Measurements from ENCODE around the gene MOGAT3.
"Not testable (repeated sequence)": the region's sequence is repeated elsewhere in the genome, so short reads cannot be mapped to it uniquely, and the experiment has no call there.

MOGAT3 gene

DNA sequence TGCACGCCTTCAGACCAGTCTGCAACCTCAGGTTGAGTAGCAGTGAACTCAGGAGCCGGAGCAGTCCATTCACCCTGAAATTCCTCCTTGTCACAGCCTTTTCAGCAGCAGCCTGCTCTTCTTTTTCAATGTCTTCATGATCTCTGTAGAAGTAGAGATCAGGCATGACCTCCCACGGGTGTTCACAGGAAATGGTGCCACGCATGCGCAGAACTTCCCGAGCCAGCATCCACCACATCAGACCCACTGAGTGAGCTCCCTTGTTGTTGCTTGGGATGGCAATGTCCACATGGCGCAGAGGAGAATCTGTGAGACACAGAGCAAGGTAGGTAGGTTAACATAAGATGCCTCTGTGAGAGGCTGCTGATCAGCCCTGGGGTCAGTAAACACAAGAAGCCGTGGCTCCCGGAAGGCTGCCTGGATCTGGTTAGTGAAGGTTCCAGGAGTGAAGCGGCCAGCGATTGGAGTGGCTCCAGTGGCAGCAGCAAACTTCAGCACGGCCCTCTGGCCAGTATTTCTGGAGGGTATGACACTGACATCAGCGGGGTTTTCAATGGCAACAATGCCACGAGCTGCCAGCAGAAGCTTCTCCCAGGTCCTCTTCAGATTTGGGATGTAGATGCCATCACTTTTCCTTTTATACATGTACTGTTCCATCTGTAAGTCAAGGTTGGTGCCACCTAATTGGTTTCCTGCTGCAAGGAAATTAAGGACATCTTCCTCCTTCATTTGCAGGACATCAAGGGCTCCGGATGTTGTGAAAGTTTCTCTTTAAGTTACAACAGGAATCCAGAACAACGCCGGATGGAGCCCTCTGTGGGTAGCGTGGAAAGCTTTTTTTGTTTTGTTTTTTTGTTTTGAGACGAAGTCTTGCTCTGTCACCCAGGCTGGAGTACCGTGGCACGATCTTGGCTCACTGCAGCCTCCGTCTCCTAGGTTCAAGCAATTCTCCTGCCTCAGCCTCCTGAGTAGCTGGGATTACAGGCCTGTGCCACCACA is 3.2 kb upstream of the MOGAT3 start:
- H3K27ac Mint-ChIP-seq: not testable (repeated sequence)

DNA sequence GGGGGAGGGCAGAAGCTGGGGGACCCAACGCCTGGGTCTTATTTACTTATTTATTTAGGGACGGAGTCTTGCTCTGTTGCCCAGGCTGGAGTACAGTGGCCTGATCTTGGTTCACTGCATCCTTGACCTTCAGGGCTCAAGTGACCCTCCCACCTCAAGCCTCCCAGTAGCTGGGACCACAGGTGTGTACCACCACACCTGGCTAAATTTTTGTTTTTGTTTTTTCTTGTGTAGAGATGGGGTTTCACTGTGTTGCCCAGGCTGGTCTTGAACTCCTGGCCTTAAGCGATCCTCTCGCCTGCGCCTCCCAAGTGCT is 1.7 kb upstream of the MOGAT3 start:
- no peak overlapping the region for H3K27ac Mint-ChIP-seq
- no peak overlapping the region for H3K4me3 Mint-ChIP-seq
- ATAC-seq (ENCODE audit: low read depth) (no peak), DNase-seq (ENCODE audit: low spot score in 2 of 2) (no peak)
- no peaks in the 10 kb centered on the region for H3K9me3 Mint-ChIP-seq
- H3K4me1 Mint-ChIP-seq: peaks cover 15% of the 10 kb centered on the region
- peaks cover 10% of the 10 kb centered on the region for H3K36me3 Mint-ChIP-seq
- H3K27me3 Mint-ChIP-seq: peaks cover 10% of the 10 kb centered on the region

More for the DNA sequence above, 3.2 kb upstream of the MOGAT3 start:
- not testable (repeated sequence) for H3K9me3 Mint-ChIP-seq; DNase-seq (ENCODE audit: low spot score in 2 of 2); ATAC-seq (ENCODE audit: low read depth)
- H3K4me3 Mint-ChIP-seq: peak overlapping the region; percentile 56
- peaks cover 17% of the 10 kb centered on the region for H3K4me1 Mint-ChIP-seq
- H3K36me3 Mint-ChIP-seq: peaks cover 12% of the 10 kb centered on the region
- H3K27me3 Mint-ChIP-seq: peaks cover 10% of the 10 kb centered on the region

DNA sequence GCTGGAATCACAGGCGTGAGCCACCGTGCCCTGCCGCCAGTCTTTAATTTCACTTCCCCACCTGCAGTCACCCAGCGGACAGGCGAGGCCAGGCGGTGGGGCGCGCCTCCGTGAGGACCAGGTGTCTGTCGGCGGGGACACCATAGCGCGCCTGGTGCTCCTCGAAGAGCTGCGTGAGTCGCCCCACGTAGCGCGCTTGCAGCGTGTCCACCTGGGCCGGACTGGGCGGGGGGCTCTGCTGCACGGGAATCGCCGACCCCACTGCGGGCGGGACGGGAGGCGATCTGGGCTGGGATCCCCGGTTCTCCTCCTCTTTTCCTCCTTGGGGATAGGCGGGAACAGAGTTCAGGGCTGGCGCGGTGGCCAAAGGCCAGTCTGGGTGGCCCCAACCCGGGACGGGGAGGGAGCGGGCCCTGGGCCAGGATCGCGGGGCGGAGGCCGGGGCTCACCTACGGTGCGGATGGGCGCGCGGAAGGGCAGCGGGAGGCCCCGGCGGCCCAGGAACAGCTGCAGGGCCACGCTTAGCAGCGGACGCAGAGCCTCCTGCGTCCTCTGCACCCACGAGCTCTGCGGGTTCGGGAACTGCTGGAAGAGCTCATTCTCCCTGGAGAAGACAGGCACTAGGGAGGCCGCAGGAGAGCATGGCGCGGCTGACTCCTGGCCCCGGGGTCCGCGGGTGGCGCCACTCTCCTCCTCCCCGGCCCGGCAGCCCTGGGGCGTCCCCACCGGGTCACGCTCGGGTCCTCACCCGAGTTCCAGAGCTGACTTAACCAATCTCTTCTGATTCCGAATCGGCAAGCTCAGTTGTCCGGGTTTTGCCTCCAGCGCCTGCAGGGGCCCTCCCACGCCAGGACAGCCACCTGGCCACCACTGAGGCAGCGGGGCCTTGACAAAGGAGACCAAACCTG is 1.1 kb upstream of the MOGAT3 start:
- no peaks in the 10 kb centered on the region for H3K9me3 Mint-ChIP-seq
- ATAC-seq (ENCODE audit: low read depth) (peak; percentile 86), DNase-seq (ENCODE audit: low spot score in 2 of 2) (no peak)
- H3K27me3 Mint-ChIP-seq: peaks cover 10% of the 10 kb centered on the region
- H3K27ac Mint-ChIP-seq: no peak overlapping the region
- peak overlapping the region; percentile 50 for H3K4me3 Mint-ChIP-seq
- peaks cover 10% of the 10 kb centered on the region for H3K36me3 Mint-ChIP-seq
- peaks cover 15% of the 10 kb centered on the region for H3K4me1 Mint-ChIP-seq

DNA sequence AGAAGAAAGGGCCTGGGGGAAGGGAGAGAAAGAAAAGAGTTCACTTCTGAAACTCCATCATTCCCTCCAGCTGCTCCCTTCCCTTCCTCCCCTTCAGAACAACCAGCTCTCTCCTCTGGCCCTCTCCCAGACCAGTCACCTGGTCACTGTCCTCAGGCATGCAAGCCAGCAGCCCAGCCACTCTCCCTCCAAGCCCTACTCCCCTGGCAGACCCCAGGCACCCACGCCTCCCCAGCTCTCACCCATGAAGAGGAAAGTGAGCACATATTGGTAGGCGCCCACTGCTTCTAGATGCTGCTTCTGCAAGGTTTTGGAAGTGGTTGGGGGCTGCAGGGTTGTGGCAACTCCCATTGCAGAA is 353 bp downstream of the MOGAT3 start:
- Mint-ChIP-seq H3K4me1 (peaks cover 15% of the 10 kb centered on the region), H3K4me3 (no peak overlapping the region), H3K27me3 (peaks cover 14% of the 10 kb centered on the region), H3K9me3 (no peaks in the 10 kb centered on the region), H3K36me3 (peaks cover 1% of the 10 kb centered on the region), H3K27ac (no peak overlapping the region)
- ATAC-seq (ENCODE audit: low read depth) (no peak), DNase-seq (ENCODE audit: low spot score in 2 of 2) (no peak)

DNA sequence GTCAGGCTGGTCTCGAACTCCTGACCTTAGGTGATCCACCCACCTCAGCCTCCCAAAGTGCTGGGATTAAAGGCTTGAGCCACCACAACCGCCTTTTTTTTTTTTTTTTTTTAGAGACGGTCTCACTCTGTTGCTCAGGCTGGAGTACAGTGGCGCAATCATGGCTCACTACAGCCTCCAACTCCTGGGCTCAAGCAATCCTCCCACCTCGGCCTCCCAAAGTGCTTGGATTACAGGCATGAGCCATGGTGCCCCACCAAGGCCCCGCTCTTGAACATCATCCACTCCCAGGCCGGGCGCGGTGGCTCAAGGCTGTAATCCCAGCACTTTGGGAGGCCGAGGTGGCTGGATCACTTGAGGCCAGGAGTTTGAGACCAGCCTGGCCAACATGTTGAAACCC is 1.3 kb downstream of the MOGAT3 start:
- peaks cover 14% of the 10 kb centered on the region for H3K27me3 Mint-ChIP-seq
- H3K9me3 Mint-ChIP-seq: not testable (repeated sequence)

DNA sequence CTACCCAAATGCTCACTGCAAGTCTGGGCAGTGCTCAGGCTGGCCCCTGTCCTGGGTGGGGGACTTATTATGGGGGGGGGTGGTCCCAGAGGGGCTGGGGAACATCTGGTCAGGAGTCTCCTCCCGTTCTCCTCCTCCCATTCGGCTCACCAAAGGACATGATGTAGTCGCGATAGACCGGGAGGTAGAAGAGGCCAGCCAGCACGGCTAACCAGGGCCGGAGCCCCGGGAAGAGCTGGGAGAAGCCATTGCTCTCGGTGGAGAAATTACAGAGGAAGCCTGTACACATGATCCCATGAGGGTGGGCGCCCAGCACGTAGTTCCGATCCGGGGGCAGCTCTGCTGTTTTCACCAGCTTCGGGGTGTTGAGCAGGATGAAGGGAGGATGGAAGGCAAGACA is 2.4 kb downstream of the MOGAT3 start:
- DNase-seq (ENCODE audit: low spot score in 2 of 2) (no peak), ATAC-seq (ENCODE audit: low read depth) (no peak)
- H3K4me3 Mint-ChIP-seq: no peak overlapping the region
- H3K27me3 Mint-ChIP-seq: peaks cover 14% of the 10 kb centered on the region
- H3K36me3 Mint-ChIP-seq: peaks cover 1% of the 10 kb centered on the region
- no peak overlapping the region for H3K27ac Mint-ChIP-seq
- H3K4me1 Mint-ChIP-seq: peaks cover 11% of the 10 kb centered on the region
- H3K9me3 Mint-ChIP-seq: no peaks in the 10 kb centered on the region

More for the DNA sequence above, 1.3 kb downstream of the MOGAT3 start:
- H3K4me3 Mint-ChIP-seq; H3K27ac Mint-ChIP-seq; ATAC-seq (ENCODE audit: low read depth); DNase-seq (ENCODE audit: low spot score in 2 of 2); H3K36me3 Mint-ChIP-seq: not testable (repeated sequence)
- H3K4me1 Mint-ChIP-seq: peaks cover 15% of the 10 kb centered on the region

DNA sequence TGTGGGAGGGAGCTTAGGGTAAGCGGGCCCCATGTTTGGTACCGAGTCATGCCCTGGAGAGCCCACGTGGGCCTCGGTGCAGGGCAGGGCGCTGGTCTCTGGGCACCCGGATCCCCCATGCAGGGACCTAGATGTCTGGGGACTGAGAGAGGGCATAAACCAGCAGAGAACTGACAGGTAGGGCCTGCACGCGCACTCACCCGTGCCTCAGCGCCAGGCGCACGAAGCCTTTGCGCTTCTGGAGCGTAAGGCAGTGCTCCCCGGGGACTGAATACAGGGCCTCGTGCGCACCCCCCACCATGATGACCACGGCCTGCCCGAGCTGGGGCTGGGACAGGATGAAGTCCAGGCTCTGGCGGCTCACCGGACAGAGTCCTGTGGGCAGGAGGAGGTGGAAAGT is 2.8 kb downstream of the MOGAT3 start:
- no peak for DNase-seq (ENCODE audit: low spot score in 2 of 2)
- Mint-ChIP-seq H3K9me3 (no peaks in the 10 kb centered on the region), H3K27me3 (peaks cover 14% of the 10 kb centered on the region), H3K27ac (no peak overlapping the region), H3K4me1 (peaks cover 8% of the 10 kb centered on the region), H3K36me3 (peaks cover 1% of the 10 kb centered on the region), H3K4me3 (no peak overlapping the region)
- ATAC-seq (ENCODE audit: low read depth): no peak

DNA sequence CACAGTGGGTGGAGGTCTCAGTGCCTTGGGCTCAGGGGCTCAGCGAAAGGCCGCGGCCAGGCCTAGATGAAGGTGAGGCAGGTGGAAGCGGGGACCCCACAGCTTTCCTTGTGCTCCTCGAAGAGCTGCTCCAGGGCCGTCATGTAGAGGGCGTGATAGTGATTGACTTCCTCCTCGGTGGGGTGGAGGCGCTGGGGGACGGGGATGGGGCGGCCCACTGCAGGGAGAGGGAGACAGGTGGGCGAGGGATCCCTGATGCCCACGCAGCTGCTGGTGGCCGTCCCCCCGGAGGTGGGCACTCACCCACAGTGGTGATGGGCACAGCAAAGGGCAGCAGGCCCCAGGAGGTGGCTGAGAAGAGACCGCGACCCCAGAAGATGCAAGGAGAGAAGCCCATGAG is 5.0 kb downstream of the MOGAT3 start:
- ATAC-seq (ENCODE audit: low read depth) (no peak), DNase-seq (ENCODE audit: low spot score in 2 of 2) (no peak)
- Mint-ChIP-seq H3K36me3 (peaks cover under 1% of the 10 kb centered on the region), H3K9me3 (no peaks in the 10 kb centered on the region), H3K4me3 (no peak overlapping the region), H3K27ac (no peak overlapping the region), H3K27me3 (peaks cover 12% of the 10 kb centered on the region), H3K4me1 (peaks cover under 1% of the 10 kb centered on the region)

DNA sequence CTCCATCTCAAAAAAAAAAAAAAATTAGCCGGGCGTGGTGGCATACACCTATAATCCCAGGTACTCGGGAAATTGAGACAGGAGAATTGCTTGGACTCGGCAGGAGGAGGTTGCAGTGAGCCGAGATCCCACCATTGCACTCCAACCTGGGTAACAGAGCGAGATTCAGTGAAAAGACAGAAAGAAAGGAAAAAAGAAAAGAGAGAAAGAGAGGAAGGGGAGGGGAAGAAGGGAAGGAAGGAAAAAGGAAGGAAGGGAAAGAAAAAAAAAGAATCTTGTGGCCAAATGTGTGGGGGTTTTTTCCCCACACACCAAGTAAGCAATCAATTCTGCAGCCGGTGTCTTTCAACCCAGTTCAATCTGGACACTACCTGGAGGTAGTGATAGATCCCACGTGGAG is 11.7 kb downstream of the MOGAT3 start:
- H3K4me3 Mint-ChIP-seq: no peak overlapping the region
- H3K36me3 Mint-ChIP-seq: no peaks in the 10 kb centered on the region
- H3K4me1 Mint-ChIP-seq: peaks cover 2% of the 10 kb centered on the region
- H3K27ac Mint-ChIP-seq: no peak overlapping the region
- DNase-seq (ENCODE audit: low spot score in 2 of 2) (no peak), ATAC-seq (ENCODE audit: low read depth) (no peak)
- H3K9me3 Mint-ChIP-seq: no peaks in the 10 kb centered on the region
- H3K27me3 Mint-ChIP-seq: peaks cover 9% of the 10 kb centered on the region

DNA sequence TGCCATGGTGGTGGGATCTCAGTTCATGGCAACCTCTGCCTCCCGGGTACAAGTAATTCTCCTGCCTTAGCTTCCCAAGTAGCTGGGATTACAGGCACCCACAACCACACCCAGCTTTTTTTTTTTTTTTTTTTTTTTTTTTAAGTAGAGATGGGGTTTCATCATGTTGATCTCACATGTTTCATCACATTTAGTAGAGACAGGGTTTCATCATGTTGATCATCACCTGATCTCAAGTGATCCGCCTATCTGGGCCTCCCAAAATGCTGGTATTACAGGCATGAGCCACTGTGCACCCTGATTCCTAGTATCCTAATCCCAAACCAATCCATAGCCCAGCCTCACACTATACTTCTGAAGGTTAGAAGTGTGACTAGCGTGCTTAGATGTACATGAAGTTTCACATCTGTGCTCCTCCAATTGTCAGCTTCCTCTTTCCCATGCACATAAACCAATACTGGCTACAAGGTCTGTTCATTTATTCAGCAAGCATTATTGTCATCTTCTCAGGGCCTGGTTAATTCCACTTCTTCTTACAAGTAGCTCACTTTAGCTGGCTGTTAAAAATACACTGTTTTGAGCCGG is 13.9 kb downstream of the MOGAT3 start:
- Mint-ChIP-seq H3K4me3 (no peak overlapping the region), H3K36me3 (no peaks in the 10 kb centered on the region), H3K27me3 (peaks cover 17% of the 10 kb centered on the region), H3K9me3 (no peaks in the 10 kb centered on the region), H3K27ac (no peak overlapping the region), H3K4me1 (peaks cover 5% of the 10 kb centered on the region)
- ATAC-seq (ENCODE audit: low read depth) (peak; percentile 37), DNase-seq (ENCODE audit: low spot score in 2 of 2) (no peak)

DNA sequence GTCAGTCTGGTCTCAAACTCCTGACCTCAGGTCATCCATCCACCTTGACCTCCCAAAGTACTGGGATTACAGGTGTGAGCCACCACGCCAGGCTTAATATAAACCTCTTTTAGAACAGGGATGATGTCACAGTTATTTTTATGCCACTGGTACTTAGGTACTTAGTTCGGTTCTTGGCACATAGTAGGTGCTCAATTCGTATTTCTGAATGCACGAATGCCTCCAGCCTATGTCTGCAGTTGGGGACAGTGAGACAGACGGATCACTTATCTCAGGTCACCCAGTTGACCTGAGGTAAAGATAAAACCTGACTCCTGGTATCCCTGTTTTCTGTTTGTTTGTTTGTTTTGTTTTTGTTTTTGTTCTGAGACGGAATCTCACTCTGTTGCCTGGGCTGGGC is 14.6 kb downstream of the MOGAT3 start:
- Mint-ChIP-seq H3K4me3 (no peak overlapping the region), H3K4me1 (peaks cover 5% of the 10 kb centered on the region), H3K27me3 (peaks cover 18% of the 10 kb centered on the region), H3K27ac (no peak overlapping the region), H3K9me3 (no peaks in the 10 kb centered on the region), H3K36me3 (no peaks in the 10 kb centered on the region)
- DNase-seq (ENCODE audit: low spot score in 2 of 2): no peak
- ATAC-seq (ENCODE audit: low read depth): no peak

DNA sequence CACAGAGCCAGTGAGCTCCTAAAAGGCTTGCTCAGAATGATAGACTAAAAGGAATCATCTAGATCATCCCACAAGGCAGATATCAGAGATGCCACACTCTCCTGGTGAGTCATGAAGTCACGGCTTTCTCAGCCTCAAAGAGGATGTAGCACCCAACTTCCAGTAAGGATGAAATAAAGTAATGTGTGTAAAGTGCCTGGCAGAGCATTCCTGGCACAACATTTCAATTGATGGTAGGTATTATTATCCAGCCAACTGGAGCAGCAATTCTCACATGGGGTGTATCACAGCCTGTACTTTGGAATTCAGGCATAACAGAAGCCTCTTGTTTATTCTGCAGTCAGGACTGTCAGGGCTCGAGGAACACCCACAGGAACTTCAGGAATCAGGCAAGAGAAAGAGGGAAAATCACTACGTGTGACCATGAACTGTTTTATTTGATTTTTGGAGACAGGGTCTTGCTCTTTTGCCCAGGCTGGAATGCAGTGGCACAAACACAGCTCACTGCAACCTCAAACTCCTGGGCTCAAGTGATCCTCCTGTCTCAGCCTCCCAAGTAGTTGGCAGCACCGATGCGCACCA is 15.5 kb downstream of the MOGAT3 start:
- no peak for DNase-seq (ENCODE audit: low spot score in 2 of 2)
- Mint-ChIP-seq H3K36me3 (no peaks in the 10 kb centered on the region), H3K4me3 (no peak overlapping the region), H3K4me1 (peaks cover 5% of the 10 kb centered on the region), H3K9me3 (no peaks in the 10 kb centered on the region), H3K27me3 (peaks cover 22% of the 10 kb centered on the region), H3K27ac (no peak overlapping the region)
- ATAC-seq (ENCODE audit: low read depth): no peak

DNA sequence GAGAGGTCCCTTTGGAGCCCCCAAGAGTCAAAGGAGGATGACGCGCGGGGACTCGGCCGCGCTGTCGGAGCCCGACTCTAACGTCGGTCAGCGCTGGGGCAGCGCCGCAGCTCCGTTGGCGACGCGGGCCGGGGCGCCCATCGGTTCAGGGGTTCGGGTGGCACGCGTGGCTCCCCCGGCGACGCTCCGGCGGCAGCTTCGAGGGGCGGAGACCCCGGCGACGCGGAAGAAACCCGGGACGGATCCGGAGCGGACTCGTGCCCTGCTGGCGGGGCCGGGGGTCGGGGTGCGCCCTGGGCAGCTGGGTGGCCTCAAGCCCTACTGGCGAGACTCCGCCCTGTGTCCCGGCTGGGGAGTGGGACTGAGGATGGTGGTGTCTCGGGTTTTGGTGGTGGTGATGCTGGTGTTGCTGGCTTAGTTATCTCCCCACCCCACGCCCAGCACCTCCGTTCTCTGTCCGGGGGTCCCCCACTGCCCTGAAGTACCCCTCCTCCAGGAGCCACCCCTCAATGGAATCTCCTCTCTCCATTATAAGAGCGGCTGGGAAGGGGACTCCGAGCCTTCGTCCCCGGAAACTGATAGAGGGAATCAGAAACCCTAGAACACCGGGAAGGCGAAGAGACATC is 20.6 kb downstream of the MOGAT3 start, which contains the start of gene NAT16:
Gene NAT16, minus strand, starts transcription at position 164 of the 626 bp plus-strand sequence. CDS start 5,486 bp downstream, outside the sequence.
- ATAC-seq (ENCODE audit: low read depth): no peak
- H3K4me1 Mint-ChIP-seq: peaks cover 9% of the 10 kb centered on the region
- peaks cover 33% of the 10 kb centered on the region for H3K27me3 Mint-ChIP-seq
- H3K4me3 Mint-ChIP-seq: peak within 1 kb of the TSS; percentile 42
- H3K27ac Mint-ChIP-seq: no peak within 1 kb of the TSS
- no peak for DNase-seq (ENCODE audit: low spot score in 2 of 2)
- no peaks in the 10 kb centered on the region for H3K9me3 Mint-ChIP-seq
- no peaks in the 10 kb centered on the region for H3K36me3 Mint-ChIP-seq

Data from memory B cell (primary cell).